AG04450 (cell line): Measurements from ENCODE around the gene ATG10. TPM values are rescaled to one million over a fixed set of nuclear protein-coding genes. Genes with fewer than 3 reads are reported as not detected.
"Not testable (repeated sequence)": the region's sequence is repeated elsewhere in the genome, so short reads cannot be mapped to it uniquely, and the experiment has no call there.

Experiments
- CTCF ChIA-PET: fragments of 300-600, 350-600 bp; formaldehyde crosslinking; extraction: SDS; loops from one replicate; lab custom pipeline; 2022; ENCODE audit warnings: antibody characterized with exemption, inconsistent platforms; lab: Charles Lee
- POLR2A ChIA-PET: fragments of 350-600 bp; formaldehyde crosslinking; extraction: SDS; loops from one replicate; lab custom pipeline; 2021; ENCODE audit warnings: antibody characterized with exemption, inconsistent platforms; lab: Yijun Ruan, JAX
- DNase-seq: peaks from one replicate; pipeline ENCODE4 v3.0.0-alpha.2; 2011; ENCODE audit warnings: low read depth, low spot score
- H3K27ac ChIP-seq: one replicate; pipeline ENCODE4 v1.5.1; 2012; ENCODE audit warnings: low read depth, low read length, control low read depth
- H3K27me3 ChIP-seq: one replicate; pipeline ENCODE4 v1.6.0; 2012; ENCODE audit warnings: low read length; ENCODE audit not compliant: control insufficient read depth, insufficient read depth
- H3K4me3 ChIP-seq: 2 replicates; pipeline ENCODE4 v1.5.1; 2011; ENCODE audit warnings: mild to moderate bottlenecking, low read depth, low read length, control low read depth
- H3K9me3 ChIP-seq: 2 replicates; pipeline ENCODE4 v1.5.1; 2012; ENCODE audit warnings: low read length; ENCODE audit not compliant: control insufficient read depth, insufficient read depth
- CTCF ChIP-seq: IDR thresholded peaks from 2 replicates; pipeline ENCODE4 v1.5.1; 2011; ENCODE audit warnings: low read depth, low read length, control low read depth, inconsistent platforms
- polyA plus RNA-seq: library from polyadenylated mRNA; depleted of rRNA; stranded (reverse); fragments of >200 nt; gene quantifications from 2 replicates; pipeline ENCODE4 v1.2.3, GENCODE V29; 2011

Gene ATG10
- polyA plus RNA-seq, 1 experiment, result 4.1 TPM

GRCh38 chr5:82050955-82051354, 79.1 kb downstream of the ATG10 start:
- no peak for DNase-seq
- Histone ChIP-seq H3K27me3 (no peaks in the 10 kb centered on the region), H3K27ac (no peak overlapping the region), H3K4me3 (no peak overlapping the region), H3K9me3 (no peaks in the 10 kb centered on the region)
- CTCF ChIA-PET, result no interaction called here
- POLR2A ChIA-PET, result no interaction called here
- TF ChIP-seq CTCF, result no peak

GRCh38 chr5:82054004-82054710, 82.3 kb downstream of the ATG10 start:
- DNase-seq, result no peak
- Histone ChIP-seq H3K4me3 (no peak overlapping the region), H3K9me3 (no peaks in the 10 kb centered on the region), H3K27ac (no peak overlapping the region), H3K27me3 (no peaks in the 10 kb centered on the region)
- ChIA-PET POLR2A (no interaction called here), CTCF (no interaction called here)
- TF ChIP-seq CTCF, result no peak

GRCh38 chr5:82057051-82057450, 85.2 kb downstream of the ATG10 start:
- ChIA-PET CTCF (no interaction called here), POLR2A (no interaction called here)
- TF ChIP-seq CTCF, result no peak
- H3K27me3 ChIP-seq, result no peaks in the 10 kb centered on the region
- no peaks in the 10 kb centered on the region for H3K9me3 ChIP-seq
- no peak for DNase-seq
- no peak overlapping the region for H3K4me3 ChIP-seq
- no peak overlapping the region for H3K27ac ChIP-seq

GRCh38 chr5:82058710-82059109, 86.9 kb downstream of the ATG10 start:
- ChIA-PET CTCF (no interaction called here), POLR2A (no interaction called here)
- Histone ChIP-seq H3K27ac (no peak overlapping the region), H3K4me3 (no peak overlapping the region), H3K27me3 (no peaks in the 10 kb centered on the region), H3K9me3 (no peaks in the 10 kb centered on the region)
- DNase-seq, result no peak
- TF ChIP-seq CTCF, result no peak

- ChIA-PET POLR2A (no interaction called here), CTCF (no interaction called here)
- TF ChIP-seq CTCF, result no peak
- no peak overlapping the region for H3K4me3 ChIP-seq
- no peaks in the 10 kb centered on the region for H3K9me3 ChIP-seq
- no peaks in the 10 kb centered on the region for H3K27me3 ChIP-seq
- no peak overlapping the region for H3K27ac ChIP-seq
- no peak for DNase-seq
Measured at GRCh38 chr5:82066791-82067190, 95.0 kb downstream of the ATG10 start.

GRCh38 chr5:82068042-82068441, 96.2 kb downstream of the ATG10 start:
- H3K9me3 ChIP-seq, DNase-seq, POLR2A ChIA-PET, H3K27ac ChIP-seq, H3K27me3 ChIP-seq, CTCF ChIA-PET, H3K4me3 ChIP-seq: not testable (repeated sequence)
